Fibroblast of skin of scalp (primary cell): ENCODE data around the gene CRBN. TPM values are rescaled to one million over a fixed set of nuclear protein-coding genes. Genes with fewer than 3 reads are reported as not detected.

Source experiments
- DNase-seq: peaks from one replicate; pipeline ENCODE4 v3.0.0-alpha.2; 2013
- polyA plus RNA-seq, 2 experiments: library from polyadenylated mRNA; unstranded; fragments of 120-200 nt; gene quantifications; one replicate each; pipeline ENCODE4 v1.2.1, GENCODE V29; 2013; ENCODE audit not compliant: insufficient read length in 2 of 2

CRBN gene
- polyA plus RNA-seq (2013, experiment 1 of 2; ENCODE audit: insufficient read length), result 21.0 TPM
- polyA plus RNA-seq (2013, experiment 2 of 2; ENCODE audit: insufficient read length), result 26.0 TPM

DNA sequence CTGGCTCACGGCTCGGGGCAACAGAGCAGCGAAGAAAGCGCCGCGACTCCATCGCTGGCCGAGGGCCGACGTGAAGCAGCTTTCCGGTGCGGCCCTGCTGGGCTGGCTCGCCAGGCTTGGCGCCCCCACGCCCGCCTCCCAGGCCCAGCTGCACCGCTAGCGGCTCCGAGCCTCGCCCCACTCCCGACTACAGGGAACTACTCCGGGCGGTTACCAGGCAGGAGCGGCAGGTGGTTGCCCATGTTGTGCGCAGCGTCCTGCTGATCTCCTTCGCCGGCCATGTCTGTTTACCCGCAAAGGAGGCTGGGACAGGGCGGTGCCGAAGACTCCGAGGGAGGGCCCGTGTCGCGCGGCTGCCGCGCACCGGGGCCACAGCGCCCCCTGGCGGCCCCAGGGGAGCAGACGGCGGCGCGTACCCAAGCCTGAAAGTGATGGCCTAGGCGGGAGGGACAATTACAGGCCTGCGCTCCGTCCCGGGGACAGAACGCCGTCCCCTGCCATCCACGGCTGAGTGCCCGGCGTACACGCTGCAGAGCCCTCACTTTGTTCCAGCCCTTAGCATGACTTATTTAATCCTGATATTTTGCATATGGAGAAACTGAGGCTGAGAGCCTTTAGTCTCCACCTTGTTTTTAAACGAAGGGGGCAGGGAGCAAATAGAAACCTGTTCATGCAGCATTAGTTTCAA lies at the start of gene CRBN:
CRBN (minus strand) TSS at position 285 of the 688 bp plus-strand sequence; CDS start at position 281, 4 bp downstream.
- DNase-seq, result peak; percentile 85

DNA sequence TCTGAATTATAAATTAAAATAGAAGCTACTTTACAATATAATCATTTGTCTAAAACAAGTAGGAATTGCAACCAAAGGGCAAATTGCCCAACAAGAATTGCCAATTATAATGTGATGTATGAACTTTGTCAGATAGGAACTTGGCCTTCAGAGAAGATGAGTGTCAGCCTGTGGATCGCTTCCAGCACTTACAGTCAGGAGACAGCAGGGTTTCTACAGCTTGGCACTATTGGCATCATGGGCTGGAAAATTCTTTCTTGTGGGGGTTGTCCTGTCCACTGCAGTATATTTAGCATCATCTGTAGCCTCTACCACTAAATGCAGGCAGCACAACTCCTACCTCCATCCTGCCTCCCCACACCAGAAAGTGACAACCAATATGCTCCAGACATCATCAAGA lies 48.1 kb upstream of the CRBN start:
- DNase-seq, result no peak

DNA sequence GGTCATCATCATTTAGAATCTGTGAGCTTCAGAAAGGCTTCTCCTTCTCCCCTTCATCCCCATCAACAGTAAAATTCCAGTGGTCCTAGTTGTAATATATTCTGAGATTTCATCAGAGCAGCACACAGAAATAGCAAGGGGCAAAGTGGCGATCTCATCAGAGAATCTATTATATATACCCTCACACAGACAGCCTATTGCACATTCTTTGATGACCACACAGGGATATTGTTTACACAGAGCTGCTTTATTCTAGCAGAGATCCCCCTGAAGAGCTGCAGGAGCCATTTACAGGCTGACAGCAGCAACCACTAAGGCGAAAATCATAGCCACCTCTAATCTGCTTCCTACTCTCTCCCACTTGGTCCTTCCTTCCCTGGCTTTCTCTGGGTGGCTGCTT lies 42.0 kb upstream of the CRBN start:
- DNase-seq, result no peak

DNA sequence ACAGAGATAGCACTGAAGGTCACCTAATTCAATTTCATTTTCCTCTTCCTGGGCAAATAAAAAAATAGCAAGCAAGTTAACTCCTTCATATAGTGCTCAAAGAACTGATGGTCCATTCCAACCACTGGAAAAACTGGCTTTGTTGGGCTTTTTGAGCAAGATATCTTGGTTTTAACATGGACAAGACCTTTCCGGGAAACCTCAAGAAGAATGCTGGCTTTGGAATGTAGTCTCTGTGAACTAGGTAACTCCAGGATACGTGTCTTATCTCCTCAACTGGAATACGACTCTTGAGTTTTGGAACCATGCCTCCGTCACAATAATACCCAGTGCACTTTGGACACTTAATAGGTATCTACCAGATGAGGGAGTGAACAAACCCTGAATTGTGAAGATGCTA lies 36.9 kb upstream of the CRBN start:
- no peak for DNase-seq

DNA sequence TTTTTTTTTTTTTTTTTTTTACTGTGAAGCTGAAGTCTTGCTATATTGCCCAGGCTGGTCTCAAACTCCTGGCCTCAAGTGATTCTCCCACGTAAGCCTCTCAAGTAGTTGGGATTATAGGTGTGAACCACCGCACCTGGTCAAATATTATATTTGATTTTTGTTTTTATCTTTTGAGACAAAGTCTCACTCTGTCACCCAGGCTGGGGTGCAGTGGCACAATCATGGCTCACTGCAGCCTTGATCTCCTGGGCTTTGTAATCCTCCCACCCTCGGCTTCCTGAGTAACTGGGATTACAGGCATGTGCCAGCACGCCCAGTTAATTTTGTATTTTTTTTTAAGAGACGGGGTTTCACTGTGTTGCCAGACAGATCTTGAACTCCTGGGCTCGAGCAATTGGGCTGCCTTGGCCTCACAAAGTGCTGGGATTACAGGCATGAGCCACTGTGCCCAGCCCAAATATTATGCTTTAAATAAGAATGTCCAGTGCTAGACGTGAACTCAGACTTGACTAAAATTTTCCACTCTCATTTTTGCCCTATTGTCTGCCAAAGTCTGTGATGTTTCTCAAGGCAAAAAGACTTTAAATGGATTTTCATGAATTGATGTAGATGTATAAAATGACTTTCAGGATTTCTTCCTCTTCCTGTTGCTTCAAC lies 33.4 kb upstream of the CRBN start:
- DNase-seq, result no peak

DNA sequence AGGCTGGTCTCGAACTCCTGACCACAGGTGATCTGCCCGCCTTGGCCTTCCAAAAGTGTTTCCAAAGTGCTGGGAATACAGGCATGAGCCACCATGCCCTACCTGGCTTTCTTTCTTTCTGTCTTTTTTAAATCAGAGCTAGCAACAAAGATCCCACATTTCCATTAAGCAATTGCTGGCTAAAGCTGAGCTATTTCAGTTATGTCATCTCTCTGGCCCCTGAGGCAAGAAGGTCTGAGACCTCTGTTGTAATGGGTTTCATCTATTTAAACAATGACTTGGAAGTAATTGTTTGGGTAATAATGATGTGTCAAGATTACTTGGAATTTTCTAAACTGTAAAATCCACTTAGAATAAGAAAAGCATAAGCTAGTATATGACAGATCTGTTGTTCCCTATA lies 30.2 kb upstream of the CRBN start:
- no peak for DNase-seq

DNA sequence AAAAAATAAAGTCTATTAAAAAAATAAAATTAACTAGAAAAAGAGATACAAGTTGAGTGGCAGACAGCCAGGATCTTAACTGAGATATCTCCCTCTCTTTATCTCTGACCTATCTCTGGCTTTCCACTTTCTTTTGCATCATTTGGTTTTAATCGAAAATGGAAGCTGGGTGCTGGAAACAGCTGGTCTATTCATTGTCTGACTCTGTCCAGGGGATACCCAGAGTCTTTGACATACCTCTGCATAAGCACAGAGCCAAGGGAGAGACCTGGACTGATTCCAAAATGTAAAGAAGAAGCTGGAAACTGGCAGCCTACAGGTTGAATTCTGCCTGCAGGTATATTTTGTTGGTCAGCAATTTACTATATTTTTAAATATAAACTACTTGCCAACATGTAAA lies 29.6 kb upstream of the CRBN start:
- DNase-seq, result no peak

DNA sequence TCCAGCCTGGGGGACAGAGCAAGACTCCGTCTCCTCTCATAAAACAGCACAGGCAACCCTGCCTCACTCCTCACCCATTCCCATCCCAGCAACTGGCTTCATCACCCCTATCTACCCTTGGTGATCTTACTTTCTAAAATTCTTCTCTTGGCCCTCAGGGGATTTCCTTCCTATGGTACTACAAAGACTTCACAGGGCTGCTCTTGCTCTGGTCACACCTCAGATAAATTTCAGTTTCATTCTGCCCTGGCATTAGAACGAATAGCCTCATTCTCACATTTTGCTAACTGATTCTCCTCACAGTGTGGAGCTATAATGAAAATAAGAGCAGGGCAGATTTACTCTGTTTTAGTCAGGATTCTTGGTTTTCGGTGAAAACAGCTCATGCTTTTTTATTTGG lies 22.1 kb upstream of the CRBN start:
- DNase-seq, result no peak

DNA sequence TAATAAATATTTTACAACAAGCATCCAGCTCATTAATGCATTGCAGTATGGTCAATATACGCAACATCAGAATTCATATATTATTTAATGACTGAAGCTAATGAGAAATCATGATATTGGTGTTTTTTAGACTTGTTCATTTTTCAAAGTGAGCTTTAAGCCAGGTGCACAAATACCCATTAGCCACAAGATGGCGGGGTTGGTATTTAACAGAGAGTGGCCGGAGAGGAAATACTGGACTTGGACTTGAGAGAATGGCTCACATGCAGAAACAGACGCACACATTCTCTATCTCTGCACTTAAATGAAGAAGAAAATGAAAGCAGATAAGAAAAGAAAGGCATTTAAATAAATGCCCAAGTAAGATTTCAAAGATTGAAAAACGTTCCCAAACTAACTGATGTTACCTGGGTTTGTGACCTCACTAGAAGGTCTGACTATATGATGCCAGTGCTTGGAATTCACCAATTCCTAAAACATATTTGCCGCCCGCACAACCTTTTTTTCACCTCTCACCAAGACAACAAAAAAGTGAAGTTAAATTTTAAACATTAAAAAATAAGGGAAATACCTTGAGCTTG lies 21.2 kb upstream of the CRBN start:
- DNase-seq, result peak; percentile 59

DNA sequence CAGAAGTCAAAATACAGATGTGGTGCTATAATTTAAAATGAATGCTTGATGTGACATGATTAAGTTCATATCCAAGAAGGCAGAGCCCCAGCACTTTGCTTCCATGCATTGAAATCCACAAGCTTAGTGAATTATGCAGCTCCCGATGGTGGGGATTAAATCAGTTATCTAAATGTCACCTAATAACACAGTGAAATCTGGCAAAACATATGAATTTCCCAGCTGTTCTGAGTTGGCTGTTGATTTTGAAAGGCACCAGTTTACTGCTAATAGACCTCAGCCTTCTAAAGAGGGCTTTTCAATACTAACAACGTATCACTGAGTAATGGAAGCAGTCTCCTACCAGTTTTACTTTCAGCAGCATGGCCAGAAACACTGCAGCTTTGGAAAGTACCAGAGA lies 19.8 kb upstream of the CRBN start:
- no peak for DNase-seq

DNA sequence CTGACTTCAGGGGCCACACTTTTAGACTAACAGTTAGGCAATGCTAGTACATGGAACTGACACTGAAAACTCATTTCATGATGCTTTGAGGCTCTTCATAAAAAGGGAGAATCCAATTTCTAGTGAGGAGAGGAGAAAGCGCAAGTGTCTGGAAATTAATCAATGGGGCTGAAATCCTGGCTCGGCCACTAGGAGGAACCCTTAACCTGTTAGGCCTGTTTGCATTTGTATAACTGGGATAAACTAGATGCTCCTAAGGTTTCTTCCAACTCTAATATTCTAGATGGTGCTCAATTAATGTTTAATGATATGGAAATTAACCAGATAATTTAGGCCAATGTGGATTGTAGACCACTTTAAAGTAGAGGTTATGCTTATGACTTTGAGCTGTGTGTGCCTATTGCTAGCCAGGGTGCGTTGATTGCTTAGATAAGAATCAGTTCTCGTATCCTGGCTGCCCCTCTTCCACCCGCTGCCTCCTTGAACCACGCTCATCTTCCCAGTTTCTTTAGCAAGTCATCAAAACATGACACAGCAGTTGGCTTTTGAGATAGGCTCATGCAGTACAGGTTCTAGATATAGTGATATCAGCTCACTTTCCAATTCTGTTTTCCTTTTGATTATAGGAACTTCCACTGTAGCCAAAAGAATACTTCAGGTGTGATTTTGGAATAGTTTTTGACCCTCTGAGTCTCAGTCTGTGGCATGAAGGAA lies 16.8 kb upstream of the CRBN start:
- peak; percentile 7 for DNase-seq

DNA sequence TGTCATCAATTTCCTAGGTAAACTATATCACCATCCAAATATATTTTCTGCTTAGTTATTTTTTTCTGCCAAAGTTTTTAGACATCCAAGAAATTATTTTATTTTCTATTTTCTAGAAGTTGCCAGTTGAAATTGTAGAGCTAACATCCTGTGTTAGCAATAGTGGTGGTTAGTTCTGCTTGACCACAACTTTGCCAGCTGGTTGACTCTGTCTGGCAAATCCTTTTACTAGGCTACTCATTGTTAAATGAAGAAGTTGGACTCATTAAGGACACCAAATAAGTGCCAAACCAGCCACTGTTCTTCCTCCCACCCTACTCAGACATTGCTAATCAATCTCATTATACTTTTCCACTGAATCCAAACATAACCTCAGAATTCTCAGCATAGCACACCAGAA lies 15.4 kb upstream of the CRBN start:
- DNase-seq, result no peak

DNA sequence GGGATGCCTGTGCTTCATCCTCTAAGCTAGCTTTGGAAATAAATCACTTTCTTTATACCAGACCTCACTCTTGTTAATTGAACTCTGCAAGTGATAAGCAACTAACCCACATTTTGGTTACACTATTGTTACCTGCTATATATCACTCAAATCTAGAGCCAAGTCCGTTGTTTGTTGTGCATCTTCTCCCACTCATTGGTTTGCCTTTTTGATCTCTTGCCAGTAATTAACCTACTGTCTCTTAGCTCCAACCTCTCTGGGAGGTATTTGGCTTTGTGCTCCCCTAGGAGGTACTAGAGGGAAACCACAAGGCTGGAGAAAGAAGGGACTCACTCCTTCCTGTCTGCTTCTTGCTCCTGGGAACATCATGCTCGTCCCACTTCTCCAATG lies 12.8 kb upstream of the CRBN start:
- no peak for DNase-seq

DNA sequence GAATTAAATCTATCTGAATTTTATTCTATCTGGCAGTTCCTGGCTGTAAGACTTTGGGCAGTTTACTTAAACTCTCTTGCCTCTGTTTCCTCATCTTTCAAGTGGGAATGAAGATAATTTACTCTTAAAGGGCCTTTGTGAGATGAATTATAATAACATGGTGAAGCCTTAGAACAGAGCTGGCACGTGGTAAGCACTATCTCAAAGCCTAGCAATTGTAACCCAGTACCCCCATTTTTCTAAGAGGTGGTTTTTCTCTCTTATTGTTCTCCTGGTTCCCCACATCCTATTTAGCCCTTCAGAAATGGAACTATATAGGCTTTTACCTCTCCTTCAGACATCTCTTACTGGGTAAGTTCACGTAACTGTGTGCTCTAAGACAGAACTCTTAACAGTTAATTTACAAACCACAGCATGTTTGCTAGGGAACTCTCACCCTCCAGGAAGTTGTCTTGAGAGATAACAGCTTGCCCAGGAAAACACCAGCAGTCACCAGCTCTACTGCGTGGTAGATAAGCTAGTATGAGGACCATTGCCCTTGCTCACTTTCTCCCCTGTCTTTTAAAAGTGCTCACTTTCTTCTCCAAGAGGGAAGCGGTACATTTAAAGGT lies 12.3 kb upstream of the CRBN start:
- no peak for DNase-seq

DNA sequence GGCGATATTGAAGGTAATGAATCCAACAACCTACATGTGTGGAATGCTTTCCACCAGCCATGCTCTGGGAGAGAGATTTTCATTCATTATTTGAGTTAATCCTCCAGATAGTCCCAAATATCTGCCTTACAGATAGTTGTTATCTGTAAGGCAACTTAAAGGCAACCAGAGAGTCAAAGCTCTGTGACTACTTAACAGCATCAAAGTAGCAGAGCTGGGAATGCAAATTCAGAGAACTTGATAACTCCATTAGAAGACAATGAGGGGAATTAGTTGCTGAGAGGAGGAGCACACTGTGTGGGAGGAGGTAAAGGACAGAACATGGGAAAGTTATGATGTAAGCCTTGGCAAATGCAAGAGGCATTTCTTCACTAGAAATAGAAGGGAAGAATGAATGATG lies 10.5 kb upstream of the CRBN start:
- DNase-seq, result no peak

DNA sequence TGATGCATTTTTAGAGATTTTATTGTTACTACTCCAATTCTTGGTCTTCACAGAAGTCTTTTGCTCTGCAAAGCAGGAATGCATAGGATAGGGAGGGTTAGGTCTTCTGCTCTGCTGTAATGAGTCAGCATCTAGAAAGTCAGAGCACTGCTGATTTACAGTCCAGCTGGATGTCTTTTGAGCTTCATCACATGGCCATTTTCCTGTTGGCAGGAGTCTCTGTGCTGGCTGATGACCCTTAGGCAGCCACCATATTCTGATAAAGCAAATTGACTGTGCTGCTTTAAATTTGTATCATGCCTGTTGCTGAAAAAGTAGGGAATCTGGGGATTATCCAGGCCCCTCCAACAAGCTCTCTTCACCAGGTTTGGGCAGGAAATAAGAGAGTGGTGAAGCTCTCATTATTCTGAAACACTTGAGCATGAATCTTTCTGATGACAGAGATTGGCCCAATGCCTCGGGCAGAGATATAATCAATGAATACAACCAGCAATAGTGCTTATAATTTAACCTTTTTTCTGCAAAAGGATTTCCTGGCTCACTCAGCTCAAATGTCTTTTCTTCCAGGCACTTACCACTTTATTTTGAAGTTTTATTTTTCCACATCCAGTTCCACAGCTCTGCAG lies 9.7 kb upstream of the CRBN start:
- DNase-seq, result peak; percentile 1

DNA sequence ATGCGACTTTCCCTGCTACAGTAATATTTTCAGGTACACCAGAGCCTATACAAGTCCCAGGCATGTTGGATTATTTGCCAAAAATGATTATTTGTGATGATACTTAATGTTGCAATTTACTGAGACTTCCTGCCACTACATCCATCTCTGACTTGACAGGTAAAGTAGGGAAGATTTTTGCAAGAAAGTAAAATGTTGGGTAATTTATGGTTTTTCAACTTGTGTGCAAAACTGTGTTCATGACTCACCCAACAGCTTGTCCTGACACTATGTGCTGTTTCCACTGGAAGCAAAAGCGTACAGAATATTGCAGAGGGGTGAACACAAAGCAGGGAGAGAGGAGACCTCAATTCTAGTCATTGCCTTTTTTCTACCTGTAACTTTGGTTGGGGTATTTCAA lies 5.4 kb upstream of the CRBN start:
- DNase-seq, result no peak

DNA sequence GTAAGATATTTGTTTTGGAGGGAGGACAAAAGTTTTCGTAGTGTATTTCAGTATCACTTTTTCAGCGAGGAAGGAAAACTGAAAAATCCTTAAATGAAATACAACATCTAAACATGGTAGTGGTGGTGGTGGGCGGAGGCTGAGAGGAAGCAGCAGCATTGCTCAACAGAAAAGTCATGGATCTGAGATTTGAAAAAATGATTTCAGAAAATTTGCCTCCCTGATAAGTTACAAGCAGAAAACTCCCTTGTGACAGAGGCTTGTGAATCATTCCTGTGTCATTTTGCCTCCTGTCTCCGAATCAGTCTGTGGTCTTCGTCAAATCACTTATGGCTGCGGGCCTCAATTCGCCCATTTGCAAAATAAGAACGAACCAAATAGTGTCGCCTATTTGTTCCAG lies 965 bp upstream of the CRBN start:
- no peak for DNase-seq

DNA sequence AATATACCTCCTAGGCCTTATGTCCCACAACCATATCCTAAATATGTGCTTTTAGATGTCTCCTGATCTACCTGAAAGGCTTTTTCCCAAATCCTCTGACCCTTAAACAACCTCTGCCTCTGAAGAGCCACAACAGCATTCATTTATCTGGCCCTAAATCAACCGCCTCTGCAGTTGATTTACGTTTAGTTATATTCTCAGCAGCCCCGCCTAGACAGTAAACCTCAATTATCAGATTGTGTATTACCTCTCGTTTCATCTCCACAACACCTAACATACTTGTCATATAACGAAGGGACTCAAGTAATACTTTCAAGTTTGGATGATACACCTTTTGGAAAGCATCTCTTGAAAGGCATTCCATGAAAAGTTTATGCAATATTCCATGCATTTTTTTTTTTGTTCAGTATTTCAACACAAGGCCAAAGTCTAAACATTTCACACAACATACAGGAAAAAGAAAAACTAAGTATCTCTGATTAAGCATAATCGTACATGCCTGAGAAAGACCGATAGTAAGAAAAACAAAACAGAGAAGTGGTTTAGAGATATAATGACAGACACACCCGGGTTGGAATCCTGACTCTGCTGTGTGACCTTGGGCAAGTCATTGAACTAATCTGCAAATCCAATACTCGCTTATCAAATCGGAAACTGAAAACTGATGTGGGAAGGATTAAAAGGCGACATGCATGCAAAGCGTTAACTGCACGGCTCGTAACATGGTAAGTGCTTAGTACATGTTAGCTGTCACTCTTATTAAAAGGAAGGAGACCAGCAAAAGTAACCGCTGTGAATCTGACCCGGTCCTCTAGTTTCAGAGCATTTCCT lies 778 bp downstream of the CRBN start:
- DNase-seq, result no peak

DNA sequence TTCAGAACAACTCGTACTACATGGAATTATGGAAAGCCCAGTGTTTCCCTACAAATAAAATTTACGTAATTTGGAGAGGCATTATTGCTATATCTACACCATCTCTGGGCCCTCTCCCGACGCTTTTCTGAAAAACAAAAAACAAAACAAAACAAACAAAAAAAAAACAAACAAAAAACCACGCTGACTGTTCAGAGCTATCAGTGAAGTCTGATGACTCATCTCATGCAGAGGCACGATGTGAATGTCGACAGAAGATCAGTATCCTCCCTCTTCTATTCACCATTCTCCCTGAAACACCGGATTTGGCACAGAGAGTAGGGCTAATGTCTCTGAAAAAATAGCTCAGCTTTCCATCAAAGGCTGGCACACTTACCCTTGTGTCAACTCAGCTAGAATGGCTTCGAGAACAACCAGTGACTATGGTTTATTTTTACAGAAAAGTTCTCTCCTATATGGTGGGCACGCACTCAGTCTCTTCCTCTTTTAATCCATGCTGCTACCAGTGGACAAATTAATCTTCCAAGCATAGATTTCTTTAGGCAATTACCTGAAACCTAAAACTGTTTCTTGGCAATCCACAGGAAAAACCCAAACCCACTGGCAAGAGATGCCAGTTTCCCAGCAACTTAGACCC lies 1.5 kb downstream of the CRBN start:
- DNase-seq, result no peak

DNA sequence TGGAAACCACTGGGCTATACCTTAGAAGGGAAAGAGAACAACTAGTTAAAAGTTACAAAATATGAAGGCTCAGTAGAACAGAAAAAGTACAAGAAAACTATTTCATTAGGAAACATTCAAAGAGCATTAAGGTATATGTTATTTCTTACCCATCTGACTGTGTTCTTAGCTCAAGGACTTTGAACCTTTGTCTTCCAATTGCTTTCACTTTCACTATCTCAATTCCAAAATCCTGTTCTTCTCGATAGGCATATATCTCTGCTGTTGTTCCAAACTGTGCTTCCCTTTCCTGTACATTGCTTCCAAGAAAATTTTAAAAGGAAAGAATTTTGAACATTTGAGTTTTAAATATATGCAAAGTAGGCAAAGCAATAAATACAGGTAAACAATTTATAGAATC lies 6.9 kb downstream of the CRBN start:
- DNase-seq, result no peak
